H1 (cell line): ENCODE results near the gene KLHDC7A.

ENCODE experiments used
- CBX5 ChIP-seq: fragments of 300-800, 300-1000 bp; sonication (generic); IDR thresholded peaks from 2 replicates; pipeline ENCODE4 v1.7.1; 2016; ENCODE audit warnings: antibody characterized with exemption, low read length, low read depth
- JUN ChIP-seq: IDR thresholded peaks from 2 replicates; pipeline ENCODE4 v1.6.1; 2011; ENCODE audit warnings: low read depth, mild to moderate bottlenecking, improper control_type of control experiment, low read length
- POLR2A ChIP-seq, 2 experiments: IDR thresholded peaks; 1 replicate in 1 of 2; 2 replicates in 1 of 2; pipeline ENCODE4 v1.6.1; 2011; ENCODE audit warnings: low read depth in 2 of 2, low read length in 2 of 2, mild to moderate bottlenecking in 2 of 2; ENCODE audit errors: control extremely low read depth in 1 of 2
- POLR2AphosphoS5 ChIP-seq: IDR thresholded peaks from 2 replicates; pipeline ENCODE4 v1.6.1; 2011; ENCODE audit warnings: low read depth, low read length
- RXRA ChIP-seq: IDR thresholded peaks from 2 replicates; pipeline ENCODE4 v1.6.1; 2011; ENCODE audit warnings: low read depth, mild to moderate bottlenecking, low read length, moderate library complexity; ENCODE audit not compliant: insufficient read depth
- SIN3A ChIP-seq, 2 experiments: IDR thresholded peaks in 1 of 2; conservative IDR thresholded peaks in 1 of 2; 2 replicates each; pipeline ENCODE4 v1.6.1; 2011 to 2012; ENCODE audit warnings: low read length in 2 of 2, improper control_type of control experiment in 1 of 2, low read depth in 1 of 2, mild to moderate bottlenecking in 1 of 2
- TCF12 ChIP-seq: IDR thresholded peaks from 2 replicates; pipeline ENCODE4 v1.6.1; 2011; ENCODE audit warnings: low read depth, mild to moderate bottlenecking, low read length
- TF ChIP-seq, protein P1 (sequence below): IDR thresholded peaks from 2 replicates; pipeline ENCODE4 v1.6.1; 2012; ENCODE audit warnings: inconsistent platforms

DNA sequence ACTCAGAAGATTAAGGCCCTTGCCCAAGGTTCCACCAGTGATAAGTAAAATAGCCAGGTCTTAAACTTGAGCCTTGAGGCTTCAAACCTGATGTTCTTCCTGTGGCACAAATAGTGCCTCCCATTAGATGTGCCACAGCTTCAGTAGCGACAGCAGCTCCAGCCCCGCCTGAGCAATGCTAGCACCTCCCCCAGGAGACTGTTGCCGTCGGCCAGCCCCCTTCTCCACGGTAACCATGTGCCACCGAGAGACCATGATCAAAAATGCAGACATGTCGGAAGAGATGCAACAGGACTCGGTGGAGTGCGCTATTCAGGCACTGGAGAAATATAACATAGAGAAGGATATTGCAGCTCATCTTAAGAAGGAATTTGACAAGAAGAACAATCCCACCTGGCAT, 32.2 kb downstream of the KLHDC7A start:
- TF ChIP-seq CBX5 (no peak), SIN3A (conservative IDR thresholded peaks at IDR 0.05 in 1 of 2, IDR thresholded peaks at IDR 0.05 in 1 of 2; ENCODE audit: low read depth in 1 of 2, low read length in 2 of 2) (no peak), TCF12 (no peak), POLR2A (IDR thresholded peaks at IDR 0.05; ENCODE audit: control extremely low read depth in 1 of 2, low read depth in 2 of 2, low read length in 2 of 2) (no peak), JUN (no peak), POLR2AphosphoS5 (no peak), RXRA (no peak)
- TF ChIP-seq, protein P1, sequence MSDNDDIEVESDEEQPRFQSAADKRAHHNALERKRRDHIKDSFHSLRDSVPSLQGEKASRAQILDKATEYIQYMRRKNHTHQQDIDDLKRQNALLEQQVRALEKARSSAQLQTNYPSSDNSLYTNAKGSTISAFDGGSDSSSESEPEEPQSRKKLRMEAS, result no peak
